ENCODE data around the gene SCNN1A.

The SCNN1A gene

GRCh38 chr12:6375269-6376078 is at the start of gene SCNN1A:
Gene SCNN1A (minus strand): TSS chr12:6375563. CDS start chr12:6374783, 780 bp downstream.
- DNase-seq (ENCODE audit: low read depth) = no peak

DNA sequence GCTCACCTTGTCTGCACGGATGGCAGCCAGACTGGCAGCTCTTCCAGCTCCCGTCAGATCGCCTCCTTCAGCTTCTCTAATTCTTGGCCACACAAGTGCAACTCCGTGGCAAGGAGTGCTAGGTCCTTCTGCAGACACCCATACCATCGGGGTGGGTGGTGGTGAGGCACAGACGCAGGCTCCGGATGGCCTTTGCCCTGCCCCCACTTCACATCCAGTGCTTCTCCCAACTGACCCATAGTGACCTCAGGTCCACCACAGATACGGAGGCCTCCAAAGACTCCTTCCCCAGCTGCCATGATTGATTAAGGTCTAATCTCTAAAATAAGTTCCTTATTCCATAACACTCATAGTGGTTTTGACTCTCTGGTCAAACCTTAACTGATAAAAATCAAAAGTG is 49.5 kb upstream of the SCNN1A start:
- no peak for DNase-seq (ENCODE audit: low read depth)

- no peak for DNase-seq (ENCODE audit: low read depth)
These were observed 48.6 kb upstream of the SCNN1A start for GRCh38 chr12:6424008-6424347.

DNA sequence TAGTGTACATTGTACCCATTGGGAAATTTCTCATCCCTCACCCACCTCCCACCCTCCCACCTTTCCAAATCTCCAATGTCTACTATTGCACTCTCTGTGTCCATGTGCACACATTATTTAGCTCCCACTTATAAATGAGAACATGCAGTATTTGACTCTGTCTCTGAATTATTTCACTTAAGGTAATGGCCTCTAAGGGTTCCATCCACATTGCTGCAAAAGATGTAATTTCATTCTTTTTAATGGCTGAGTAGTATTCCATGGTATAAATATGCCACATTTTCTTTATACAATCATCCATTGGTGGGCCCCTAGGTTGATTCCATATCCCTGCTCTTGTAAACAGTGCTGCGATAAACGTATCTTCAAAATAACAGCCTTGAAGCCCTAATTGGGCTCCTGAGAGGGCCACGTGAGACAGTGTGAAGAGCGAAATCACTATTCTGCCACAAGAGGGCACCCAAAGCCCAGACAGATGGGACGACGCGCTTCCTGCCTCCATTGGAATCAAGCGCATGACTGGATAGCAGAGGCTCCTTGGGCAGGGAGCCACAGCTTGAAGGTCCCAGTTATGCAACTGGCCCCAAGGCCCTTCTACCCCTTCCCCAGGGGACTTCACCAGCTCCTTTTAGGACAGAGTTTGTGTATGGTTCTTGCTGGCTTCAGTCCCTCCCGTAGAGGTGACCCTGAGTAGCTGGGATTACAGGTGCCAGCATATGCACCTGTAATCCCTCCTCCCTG is 48.1 kb upstream of the SCNN1A start:
- DNase-seq (ENCODE audit: low read depth) = peak; percentile 67

GRCh38 chr12:6420364-6420763 is 45.0 kb upstream of the SCNN1A start:
- no peak for DNase-seq (ENCODE audit: low read depth)

DNA sequence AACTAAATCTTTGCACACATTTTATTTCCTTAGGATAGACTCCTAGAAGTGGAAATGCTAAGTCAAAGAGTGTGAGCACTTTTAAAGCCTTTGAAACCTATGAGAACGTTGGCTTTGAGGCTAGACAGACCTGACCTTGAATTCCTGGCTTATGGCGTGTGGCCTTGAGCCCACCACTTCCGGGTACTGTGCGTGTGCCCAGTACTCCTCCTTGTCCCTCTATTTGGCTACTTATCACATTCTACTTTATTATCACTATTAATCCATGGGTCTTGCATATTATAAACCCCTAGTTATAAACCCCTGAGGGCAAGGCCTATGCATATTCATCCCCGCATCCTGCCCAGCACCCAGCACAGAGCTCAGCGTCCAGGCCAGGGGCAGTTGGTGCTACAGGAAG is 43.4 kb upstream of the SCNN1A start:
- DNase-seq (ENCODE audit: low read depth) = no peak

GRCh38 chr12:6416596-6416995 is 41.2 kb upstream of the SCNN1A start:
- DNase-seq (ENCODE audit: low read depth) = no peak

GRCh38 chr12:6407236-6407954 is 32.0 kb upstream of the SCNN1A start:
- no peak for DNase-seq (ENCODE audit: low read depth)

GRCh38 chr12:6405963-6406362 is 30.6 kb upstream of the SCNN1A start:
- DNase-seq (ENCODE audit: low read depth) = no peak

DNA sequence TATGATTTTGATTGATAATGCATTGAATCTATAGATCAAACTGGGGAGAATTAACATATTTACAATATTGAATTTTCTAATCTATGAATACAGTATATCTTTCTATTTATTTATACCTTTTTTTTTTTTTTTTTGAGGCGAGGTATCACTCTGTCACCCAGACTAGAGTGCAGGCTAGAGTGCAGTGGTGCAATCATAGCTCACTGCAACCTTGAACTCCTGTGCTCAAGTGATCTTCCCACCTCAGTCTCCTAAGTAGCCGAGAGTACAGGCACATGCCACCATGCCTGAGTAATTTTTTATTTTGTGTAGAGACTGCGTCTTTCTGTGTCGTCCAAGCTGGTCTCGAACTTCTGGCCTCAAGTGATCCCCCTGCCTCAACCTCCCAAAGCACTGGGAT is 29.0 kb upstream of the SCNN1A start:
- no peak for DNase-seq (ENCODE audit: low read depth)

DNA sequence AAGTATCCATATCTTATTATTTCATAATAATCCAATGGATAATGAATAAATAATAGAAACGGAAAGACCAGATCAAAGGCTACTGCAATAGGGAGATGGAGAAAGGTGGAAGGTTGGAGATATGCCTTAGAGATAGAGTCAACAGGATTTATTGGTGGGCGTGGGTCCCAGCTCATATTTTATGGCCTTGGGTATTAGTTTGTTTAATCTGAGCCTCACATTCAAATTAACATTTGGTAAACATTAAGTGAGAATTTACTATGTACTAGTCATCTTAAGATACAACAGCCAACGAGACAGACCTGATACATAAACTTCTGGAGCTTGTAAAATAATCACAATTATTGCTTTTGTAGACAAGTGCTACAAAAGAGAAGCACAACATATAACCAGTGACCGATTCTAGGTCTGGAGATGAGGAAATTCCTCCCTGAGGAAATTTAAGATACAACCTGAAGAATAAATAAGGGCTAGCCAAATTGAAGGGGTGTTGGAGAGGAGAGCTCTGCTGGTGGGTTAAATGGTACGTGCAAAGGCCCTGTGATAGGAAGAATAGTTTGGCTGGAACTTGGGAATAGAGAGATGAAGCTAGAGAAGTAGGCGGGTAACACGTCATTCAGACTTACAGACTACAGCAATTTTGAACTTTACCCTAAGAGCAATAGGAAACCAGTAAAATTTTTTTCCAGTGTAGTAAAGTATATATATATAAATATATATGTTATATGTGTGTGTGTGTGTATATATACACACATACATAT is 24.7 kb upstream of the SCNN1A start:
- DNase-seq (ENCODE audit: low read depth) = no peak

DNA sequence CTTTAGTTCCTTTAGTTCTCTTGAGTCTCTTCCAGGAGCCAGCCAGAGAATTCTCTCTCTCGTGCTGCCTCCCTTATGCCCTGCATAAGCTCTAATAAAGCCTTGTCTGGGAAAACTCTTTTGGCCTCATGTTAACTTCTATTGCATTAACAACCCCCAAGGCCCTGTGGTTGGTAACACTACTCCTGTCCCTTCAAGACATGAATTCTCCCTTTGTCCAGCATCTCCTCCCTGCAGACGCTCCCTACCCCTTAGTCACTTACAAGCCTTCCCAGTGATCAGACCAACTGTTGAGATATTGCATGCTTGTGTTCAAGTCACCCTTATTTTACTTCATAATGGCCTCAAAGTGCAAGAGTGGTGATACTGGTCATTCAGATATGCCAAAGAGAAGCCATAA is 20.7 kb upstream of the SCNN1A start:
- DNase-seq (ENCODE audit: low read depth) = no peak

- DNase-seq (ENCODE audit: low read depth) = no peak
These were observed 19.0 kb upstream of the SCNN1A start for GRCh38 chr12:6394398-6394797.

DNA sequence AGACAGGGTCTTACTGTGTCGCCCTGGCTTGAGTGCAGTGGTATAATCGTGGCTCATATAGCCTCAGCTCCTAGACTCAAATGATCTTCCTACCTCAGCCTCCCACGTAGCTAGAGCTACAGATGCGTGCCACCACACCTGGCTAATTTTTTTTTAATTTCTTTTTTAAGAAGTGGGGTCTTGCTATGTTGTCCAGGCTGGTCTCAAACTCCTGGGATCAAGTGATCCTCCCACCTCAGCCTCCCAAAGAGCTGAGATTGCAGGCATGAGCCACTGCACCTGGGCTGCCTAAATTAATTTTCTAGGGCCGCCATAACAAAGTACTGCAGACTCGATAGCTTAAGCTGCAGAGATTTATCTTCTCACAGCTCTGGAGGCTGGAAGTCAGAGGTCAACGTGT is 17.7 kb upstream of the SCNN1A start:
- no peak for DNase-seq (ENCODE audit: low read depth)

DNA sequence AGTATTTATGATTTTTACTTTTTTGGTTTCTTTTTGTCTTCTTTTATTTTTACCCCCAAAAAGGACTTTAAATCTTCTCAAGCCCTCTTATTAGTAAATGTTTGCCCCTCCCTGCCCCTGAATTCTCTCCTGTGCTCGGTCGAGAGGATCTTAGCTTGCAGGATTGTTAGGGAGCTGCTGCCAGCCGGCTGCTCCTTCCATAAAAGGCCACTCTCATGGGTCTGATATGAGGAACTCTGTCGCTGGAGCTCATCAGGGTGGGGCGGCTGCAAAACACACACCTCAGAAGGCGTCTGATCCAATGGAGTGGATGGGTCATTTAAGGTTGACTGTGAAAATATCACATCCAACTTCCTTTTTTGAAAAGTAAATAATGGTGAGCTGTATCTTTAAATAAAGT is 17.1 kb upstream of the SCNN1A start:
- DNase-seq (ENCODE audit: low read depth) = no peak

- no peak for DNase-seq (ENCODE audit: low read depth)
These were observed 15.7 kb upstream of the SCNN1A start for GRCh38 chr12:6391013-6391412.

DNA sequence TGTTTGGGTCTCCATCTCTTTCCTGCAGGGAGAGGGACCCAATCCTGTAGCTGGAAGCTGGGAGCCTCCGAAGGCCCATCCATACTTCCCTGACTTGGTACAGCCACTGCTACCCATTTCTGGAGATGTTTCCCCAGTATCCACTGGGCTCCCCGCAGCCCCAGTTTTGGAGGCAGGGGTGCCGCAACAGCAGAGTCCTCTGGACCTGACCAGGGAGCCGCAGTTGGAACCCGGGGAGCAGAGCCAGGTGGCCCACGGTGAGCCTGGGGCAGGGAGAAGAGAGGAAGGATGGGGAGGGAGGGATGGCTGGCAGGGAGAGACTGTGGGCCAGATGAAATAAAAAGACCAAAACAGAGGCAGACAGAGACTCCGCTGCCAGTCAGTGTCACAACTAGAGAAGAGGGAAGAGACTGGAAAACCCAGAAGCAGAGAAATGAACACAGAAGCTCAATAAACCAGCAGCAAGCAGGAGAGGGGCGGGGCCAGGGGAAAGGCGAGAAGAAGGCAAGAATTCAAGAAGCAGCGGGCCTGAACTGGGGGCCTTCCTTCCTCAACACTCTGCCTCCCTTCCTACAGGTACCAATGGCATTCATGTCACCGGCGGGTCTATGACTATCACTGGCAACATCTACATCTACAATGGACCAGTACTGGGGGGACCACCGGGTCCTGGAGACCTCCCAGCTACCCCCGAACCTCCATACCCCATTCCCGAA is 14.9 kb upstream of the SCNN1A start:
- no peak for DNase-seq (ENCODE audit: low read depth)

DNA sequence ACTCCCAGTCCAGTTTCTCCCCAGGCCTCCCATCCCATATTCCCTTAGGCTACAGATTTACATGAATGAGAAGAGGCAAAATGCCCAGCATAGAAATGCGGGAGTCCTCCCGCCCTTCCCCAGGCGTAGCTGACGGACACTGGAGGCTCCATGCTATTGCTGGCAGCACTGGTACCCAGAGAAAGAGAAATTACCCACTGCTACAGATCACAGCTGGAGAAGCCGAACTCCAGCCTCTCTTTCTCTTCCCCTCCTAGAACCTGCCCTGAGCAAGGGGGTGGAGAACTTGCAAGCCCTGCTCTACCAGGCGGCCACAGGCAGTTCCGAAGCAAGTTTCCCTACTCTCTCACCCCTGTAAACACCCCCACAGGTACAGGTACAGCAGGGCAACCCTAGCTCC is 12.2 kb upstream of the SCNN1A start:
- DNase-seq (ENCODE audit: low read depth) = no peak

DNA sequence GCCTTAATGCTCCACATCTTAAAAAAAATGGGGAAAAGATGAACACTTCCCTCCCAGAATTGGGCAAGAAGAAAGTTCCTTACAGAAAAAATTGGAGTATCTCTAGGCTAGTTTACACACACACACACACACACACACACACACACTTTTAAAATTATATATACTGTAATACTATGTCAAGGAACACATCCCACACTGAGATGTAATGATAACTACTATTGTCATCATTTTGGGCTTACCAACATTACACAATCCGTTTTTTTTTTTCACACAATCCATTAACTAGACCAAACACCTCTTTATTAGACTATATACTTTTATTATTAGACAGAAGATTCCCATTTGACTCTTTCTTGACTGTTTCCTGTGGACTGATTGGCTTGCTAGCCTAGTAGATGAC is 11.1 kb upstream of the SCNN1A start:
- DNase-seq (ENCODE audit: low read depth) = no peak

GRCh38 chr12:6386038-6386437 is 10.7 kb upstream of the SCNN1A start:
- no peak for DNase-seq (ENCODE audit: low read depth)
